LNCaP clone FGC (cell line): ENCODE data around the gene ATG2B.

ENCODE experiments used
- DNase-seq: peaks from one replicate; pipeline ENCODE4 v3.0.0-alpha.2; 2011; ENCODE audit warnings: low read depth
- H3K4me3 ChIP-seq: 2 replicates; pipeline ENCODE4 v1.5.1; 2011; ENCODE audit warnings: mild to moderate bottlenecking, low read depth, low read length, control low read depth
- CTCF ChIP-seq: IDR thresholded peaks from 2 replicates; pipeline ENCODE4 v1.5.1; 2012; ENCODE audit warnings: mild to moderate bottlenecking; ENCODE audit not compliant: control insufficient read depth, insufficient read depth; ENCODE audit errors: extremely low read depth

Gene ATG2B

GRCh38 chr14:96363751-96364336 lies 703 bp upstream of the ATG2B start:
- peak overlapping the region; percentile 95 for H3K4me3 ChIP-seq
- DNase-seq: peak; percentile 50
- TF ChIP-seq CTCF: no peak

- TF ChIP-seq CTCF: no peak
- H3K4me3 ChIP-seq: peak overlapping the region; percentile 95
- peak; percentile 98 for DNase-seq
These were observed 823 bp downstream of the ATG2B start for GRCh38 chr14:96362071-96362964.

GRCh38 chr14:96359959-96360358 lies 3.2 kb downstream of the ATG2B start:
- DNase-seq: no peak
- TF ChIP-seq CTCF: no peak

GRCh38 chr14:96357216-96357615 lies 5.9 kb downstream of the ATG2B start:
- H3K4me3 ChIP-seq: no peak overlapping the region
- DNase-seq: no peak
- no peak for TF ChIP-seq CTCF

More at GRCh38 chr14:96359959-96360358, 3.2 kb downstream of the ATG2B start:
- H3K4me3 ChIP-seq: no peak overlapping the region

GRCh38 chr14:96354246-96354645 lies 8.9 kb downstream of the ATG2B start:
- no peak for TF ChIP-seq CTCF
- H3K4me3 ChIP-seq: no peak overlapping the region
- no peak for DNase-seq

- no peak overlapping the region for H3K4me3 ChIP-seq
- TF ChIP-seq CTCF: no peak
These were observed 10.4 kb downstream of the ATG2B start for GRCh38 chr14:96352708-96353107.

More at GRCh38 chr14:96352708-96353107, 10.4 kb downstream of the ATG2B start:
- DNase-seq: no peak
